Bladder microvascular endothelial cell (primary cell): ENCODE results near the gene PIK3C2A. TPM values are rescaled to one million over a fixed set of nuclear protein-coding genes. Genes with fewer than 3 reads are reported as not detected.

ENCODE experiments used
- total RNA-seq: library from RNA; depleted of rRNA; stranded (reverse); fragments of >200 nt; gene quantifications from 2 replicates; pipeline ENCODE4 v1.2.3, GENCODE V29; 2014

PIK3C2A gene
- 44.0 and 73.1 TPM in 2 replicates for total RNA-seq

GRCh38 chr11:17207317-17208256, at the start of gene PIK3C2A:
TSS of gene PIK3C2A (minus strand) at chr11:17207986. CDS start at chr11:17169741, 38,245 bp downstream.

Other genes with a start within 250 kb of the PIK3C2A start
- gene PLEKHA7, start 193.6 kb downstream of the PIK3C2A start, total RNA-seq, result 0.32 and 9.8 TPM in 2 replicates
- gene RPS13, start 130.3 kb downstream of the PIK3C2A start, total RNA-seq, result 764 and 839 TPM in 2 replicates
- 55.0 and 61.2 TPM in 2 replicates for gene NUCB2, start 68.8 kb upstream of the PIK3C2A start, total RNA-seq
- 1.1 and 2.1 TPM in 2 replicates for gene NCR3LG1, start 143.8 kb upstream of the PIK3C2A start, total RNA-seq
- gene KCNJ11, start 180.7 kb upstream of the PIK3C2A start, total RNA-seq, result 0.25 and 0.32 TPM in 2 replicates